GM03348 (cell line): ENCODE measurements around the gene RNF166.

Experiments used
- DNase-seq: peaks from one replicate; pipeline ENCODE4 v3.0.0; 2012; ENCODE audit warnings: low spot score

RNF166 gene

DNA sequence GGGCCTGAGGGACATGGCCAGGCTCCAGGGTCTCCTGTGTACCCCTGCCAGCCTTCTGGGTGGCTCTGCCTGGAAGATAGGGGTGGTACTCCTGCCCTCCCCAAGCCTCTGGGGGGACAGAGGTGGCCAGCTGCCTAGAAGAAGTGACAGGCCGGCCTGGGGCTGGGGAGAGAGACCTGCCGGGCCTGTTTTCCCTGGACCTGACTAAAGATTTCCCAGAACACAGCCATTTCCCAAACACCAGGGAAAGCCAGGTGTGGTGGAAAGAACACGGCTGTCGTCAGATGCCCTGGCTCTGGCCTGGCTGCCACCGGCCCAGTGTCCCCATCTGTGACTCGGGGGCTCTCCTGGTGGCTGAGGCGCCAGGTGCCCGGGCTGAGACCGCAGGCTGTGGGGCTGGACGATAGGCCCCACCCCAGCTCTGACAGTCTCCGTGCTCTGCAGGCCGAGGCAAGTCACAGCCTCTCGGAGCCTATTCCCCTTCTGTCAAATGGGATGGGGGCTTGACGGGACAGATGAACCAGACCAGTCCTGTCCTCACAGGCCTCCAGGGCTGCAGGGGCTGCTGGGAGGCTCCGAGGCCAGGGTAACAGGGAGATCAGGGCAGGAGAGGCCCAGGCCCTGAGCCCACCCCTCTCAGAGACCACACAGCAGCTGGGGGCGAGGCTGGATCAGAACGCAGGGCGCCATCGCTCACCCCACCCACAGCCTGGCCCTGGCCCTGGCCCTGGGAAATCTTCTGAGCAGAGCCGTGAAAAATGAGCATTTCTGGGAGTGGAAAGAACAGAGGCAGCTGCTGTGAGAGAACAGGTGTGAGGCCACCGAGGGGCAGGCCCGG lies 33.1 kb upstream of the RNF166 start:
- no peak for DNase-seq

DNA sequence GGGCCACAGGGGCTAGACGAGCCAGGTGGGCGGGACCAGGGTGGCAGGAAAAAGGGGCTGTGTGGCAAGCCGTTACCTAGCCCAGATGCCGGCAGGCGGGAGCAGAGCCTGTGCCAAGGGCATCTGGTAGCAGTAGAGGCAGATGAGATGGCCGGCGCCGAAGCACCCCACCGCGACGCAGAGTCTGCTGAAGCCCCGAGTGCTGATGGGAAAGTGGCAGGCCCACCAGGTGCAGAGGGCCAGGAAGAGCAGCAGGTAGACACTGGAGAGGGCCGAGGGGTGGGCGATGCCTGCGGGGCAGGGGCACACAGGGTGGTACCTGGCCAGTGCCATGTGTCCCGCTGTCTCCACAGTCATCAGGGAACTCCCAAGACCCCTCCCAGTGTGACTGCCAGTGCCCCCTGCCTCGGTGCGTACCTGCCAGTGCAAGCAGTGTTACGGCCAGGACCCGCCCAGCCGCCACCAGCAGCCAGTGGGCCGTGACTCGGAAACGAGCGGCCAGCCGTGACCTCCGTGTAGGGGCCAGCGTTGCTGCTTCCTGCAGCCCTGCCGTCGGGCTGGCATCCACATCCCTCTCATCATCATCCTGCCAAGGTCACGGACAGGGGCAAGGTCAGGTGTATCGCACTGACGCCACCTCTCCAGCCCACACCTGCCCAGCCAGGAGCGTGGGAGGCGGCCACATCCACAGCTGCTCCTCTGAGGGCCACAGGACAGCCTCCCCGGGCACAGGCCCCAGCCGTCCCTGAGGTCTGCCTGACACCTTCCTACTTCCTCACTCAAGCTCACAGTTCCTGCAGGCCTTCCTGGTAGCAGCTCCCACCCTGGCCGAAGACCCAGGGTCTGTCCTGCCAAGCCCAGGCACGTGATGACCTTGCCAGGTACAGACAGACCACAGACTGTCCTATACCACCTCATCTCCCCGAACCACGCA lies 32.2 kb upstream of the RNF166 start:
- no peak for DNase-seq

DNA sequence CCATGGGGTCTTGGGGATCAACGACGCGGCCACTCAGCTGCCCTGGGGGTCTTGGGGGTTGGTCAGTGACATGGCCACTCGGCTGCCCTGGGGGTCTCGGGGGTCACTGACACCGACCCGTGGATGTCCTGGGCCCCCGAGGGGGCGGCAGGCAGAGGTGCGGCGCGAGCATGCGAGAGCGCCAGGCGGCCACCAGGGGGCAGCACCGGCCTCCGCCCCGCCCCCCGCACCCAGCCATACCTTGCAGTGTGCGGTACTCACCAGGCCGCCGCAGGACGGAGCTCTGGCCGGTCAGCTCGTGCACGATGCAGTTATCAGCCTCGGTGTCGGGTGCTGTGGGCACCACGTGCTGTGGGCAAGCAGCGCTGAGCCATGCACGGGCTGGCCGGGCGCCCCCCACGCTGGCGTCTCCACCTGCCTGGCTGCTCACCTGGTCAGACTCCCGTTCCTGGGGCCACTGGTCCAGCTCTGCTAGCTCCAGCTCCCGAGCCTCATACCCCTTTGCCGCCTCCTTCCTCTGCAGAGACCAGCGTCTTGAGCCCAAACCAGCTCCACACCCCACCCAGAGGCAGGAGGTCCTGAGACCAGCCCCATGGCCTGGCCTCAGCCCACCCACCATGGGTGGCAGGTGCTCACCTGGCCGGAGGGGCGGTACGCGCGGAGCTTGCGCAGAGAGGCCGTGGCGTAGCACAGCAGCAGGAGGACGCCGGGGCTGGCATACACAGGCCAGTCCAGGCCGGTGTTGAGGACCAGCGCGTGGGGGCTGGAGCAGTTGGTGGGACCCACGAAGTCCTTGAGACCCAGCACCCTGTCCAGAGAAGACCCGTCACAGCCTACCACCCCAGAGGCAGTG lies 31.3 kb upstream of the RNF166 start:
- peak; percentile 93 for DNase-seq

DNA sequence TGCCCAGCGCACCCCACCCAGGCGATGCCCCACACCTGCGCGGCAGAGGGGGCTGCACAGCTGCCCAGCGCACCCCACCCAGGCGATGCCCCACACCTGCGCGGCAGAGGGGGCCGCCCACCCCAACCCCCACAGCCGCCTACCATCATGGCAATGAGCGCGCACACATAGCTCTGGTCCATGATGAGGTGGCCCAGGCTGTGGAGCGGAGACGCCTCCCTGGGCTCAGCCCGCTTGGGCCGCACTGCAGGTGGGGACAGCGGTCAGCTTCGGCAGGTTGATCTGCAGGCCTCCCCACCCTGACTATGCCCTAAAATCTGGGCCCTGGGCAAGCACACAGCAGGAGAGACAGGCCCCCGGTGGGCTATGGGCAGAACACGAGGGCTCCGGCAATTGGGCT lies 30.3 kb upstream of the RNF166 start:
- DNase-seq = no peak

DNA sequence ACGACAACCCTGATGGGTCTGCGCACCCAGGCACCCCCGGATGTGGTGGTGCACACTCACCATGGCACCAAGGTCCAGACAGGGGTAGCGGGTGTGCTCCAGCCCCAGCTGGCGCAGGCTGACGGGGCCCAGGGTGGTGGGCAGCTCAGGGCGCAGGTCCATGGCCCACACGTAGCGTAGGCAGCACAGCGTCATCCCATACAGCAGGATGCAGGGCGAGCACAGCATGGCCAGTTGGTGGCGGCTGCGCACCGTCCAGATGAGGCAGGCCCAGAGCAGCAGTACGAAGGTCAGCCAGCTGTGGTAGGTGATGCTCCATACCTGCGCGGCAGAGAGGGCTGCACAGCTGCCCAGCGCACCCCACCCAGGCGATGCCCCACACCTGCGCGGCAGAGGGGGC lies 29.9 kb upstream of the RNF166 start:
- no peak for DNase-seq

DNA sequence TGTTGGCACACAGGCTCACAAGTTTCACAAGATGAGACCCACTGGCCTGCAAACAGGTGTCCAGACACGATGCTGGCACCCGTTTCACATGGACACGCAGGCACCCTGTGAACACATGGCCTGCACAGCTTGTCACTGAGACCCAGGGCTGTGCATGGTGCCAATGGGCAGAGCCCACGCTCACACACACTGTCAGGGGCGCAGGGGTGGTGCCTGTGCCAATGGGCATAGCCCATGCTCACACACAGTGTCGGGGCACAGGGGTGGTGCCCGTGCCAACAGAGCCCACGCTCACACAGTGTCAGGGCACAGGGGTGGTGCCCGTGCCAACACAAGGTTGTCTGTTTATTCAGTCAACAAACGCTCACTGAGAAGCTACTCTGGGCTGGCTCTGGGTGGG lies 29.4 kb upstream of the RNF166 start:
- DNase-seq = no peak

DNA sequence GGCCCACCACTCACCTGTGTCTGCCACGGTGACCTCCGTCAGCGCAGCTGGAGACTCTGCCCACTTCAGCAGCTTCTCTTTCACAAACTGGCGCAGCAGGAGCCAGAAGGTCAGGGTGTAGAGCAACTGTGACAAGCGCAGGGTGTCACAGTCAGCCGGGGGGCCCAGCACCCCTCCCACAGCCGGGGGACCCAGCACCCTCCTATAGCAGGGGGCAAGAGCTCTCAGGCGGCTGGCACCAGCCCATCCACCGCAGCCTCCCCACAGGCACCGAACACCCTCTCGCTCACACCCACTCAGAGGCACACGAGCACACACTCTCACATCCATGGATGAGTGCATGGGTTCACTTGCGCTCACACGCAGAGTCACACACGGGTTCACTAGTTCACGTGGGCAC lies 28.9 kb upstream of the RNF166 start:
- no peak for DNase-seq

DNA sequence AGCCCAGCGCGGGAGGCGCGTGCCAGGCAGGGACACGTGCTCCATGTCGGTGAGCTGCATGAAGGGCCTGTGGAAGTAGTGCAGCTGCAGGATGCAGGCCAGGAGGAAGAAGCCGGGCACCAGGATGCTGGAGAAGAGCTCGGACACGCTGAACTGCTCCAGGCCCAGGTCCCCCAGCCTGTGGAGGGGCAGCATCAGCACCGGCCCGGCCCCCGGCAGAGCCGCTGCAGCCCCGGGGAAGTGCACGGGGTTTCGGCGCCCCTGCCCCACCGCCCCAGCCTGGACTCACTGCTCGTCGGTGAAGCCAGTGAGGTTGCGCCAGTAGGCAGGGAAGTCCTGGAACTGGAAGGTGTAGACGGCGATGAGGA lies 28.1 kb upstream of the RNF166 start:
- DNase-seq = no peak

DNA sequence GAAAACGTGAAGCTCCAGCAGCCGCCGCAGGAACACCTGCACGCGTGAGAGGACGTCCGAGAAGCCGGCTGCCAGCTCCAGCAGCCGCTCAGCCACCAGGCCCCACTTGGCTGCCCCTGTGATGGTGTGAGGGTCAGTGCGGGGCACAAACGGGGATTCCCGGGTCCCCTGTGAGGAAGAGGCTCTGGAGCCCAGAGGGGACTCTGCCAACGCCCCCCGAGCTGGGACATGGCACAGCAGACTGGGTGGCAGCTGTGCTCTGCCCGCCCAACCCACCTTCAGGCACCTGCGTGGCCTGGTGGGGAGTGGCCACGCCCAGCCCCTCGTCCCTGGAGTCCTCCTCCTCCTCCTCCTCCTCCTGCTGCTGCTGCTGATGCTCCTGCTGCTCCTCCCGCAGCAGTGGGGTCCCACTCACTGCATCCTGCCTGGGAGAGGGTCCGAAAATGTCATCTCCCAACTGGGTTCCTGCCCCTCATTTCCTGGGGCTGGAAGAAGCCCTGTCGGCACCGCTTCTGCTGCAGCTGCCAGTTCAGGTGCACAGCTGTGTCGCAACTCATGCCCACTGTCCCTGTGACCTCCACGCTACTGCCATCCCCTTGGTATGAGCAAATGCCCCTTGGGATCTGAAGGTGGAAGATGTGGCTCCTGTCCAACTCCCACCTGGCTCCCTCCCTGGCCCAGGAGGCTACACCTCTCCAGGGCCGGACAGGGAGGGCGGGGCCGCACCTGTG lies 27.6 kb upstream of the RNF166 start:
- no peak for DNase-seq

DNA sequence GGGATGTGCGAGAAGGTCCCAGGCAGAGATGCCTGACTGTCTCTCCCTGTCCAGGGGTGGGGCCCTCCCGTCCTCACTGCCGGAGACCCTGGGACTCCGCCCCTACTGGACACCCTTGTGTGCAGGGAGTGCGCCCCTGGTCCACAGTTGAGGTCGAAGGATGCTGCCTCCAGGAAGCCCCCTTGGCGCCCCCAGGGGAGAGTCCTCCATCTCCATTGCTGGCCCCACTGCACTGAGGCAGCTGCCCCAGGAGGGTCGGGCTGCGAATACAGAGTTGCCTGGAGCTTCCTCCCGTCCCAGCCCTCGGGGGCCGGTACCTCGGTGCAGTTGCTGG lies 26.7 kb upstream of the RNF166 start:
- DNase-seq = no peak

DNA sequence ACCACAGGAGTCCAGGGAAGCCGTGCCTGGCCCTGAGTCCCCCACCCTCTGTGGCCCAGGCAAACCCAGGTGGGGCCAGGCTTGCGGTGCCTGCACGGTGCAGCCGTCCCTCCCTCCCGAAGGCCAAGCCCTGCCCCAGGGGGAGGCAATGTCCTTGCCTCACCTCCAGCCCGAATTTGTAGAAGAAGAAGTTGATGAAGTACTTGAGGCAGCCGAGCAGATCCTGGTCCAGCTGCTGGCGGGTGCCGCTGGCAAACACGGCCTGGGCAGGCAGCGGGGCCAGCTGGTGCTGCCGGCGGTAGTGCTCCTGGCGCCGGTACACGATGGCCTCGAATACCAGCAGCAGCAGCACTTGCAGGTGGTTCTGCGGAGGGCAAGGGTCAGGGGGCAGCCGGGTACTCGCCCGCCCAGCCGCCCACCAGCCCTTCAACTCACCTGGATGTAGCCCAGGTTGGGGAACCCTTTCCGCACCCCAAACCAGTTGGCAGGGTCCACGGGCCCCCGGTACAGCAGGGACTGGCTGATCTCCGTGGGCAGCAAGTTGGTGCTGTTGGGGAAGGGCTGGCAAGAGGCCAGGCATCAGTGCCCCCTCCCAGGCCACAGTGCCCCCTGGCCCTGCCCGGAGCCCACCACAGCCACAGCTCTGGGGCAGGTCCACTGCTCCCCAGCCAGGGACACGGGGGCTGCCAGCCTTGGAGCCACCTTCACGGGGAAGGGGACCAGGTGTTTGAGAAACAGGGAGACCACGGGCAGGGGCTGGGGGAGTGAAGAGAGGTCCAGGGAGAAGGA lies 26.2 kb upstream of the RNF166 start:
- DNase-seq = no peak

DNA sequence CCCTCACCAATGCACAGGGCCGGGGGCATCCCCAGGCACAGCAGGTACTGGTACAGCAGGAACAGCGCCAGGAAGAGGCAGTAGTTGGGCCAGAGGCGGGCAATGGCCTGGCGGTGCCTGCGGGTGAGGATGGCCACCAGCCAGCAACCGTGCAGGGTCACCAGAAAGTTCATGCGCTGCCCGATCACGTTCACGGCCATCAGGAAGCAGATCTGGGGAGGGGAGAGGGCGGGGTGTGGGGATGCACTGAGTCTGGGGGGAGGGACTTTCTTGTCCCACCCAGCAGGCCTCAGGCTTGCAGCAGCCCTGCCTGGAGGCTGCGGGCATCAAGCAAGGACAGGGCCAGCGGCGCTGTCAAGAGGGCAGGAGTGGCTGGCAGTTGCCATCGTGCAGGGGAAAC lies 25.5 kb upstream of the RNF166 start:
- DNase-seq = peak; percentile 82

DNA sequence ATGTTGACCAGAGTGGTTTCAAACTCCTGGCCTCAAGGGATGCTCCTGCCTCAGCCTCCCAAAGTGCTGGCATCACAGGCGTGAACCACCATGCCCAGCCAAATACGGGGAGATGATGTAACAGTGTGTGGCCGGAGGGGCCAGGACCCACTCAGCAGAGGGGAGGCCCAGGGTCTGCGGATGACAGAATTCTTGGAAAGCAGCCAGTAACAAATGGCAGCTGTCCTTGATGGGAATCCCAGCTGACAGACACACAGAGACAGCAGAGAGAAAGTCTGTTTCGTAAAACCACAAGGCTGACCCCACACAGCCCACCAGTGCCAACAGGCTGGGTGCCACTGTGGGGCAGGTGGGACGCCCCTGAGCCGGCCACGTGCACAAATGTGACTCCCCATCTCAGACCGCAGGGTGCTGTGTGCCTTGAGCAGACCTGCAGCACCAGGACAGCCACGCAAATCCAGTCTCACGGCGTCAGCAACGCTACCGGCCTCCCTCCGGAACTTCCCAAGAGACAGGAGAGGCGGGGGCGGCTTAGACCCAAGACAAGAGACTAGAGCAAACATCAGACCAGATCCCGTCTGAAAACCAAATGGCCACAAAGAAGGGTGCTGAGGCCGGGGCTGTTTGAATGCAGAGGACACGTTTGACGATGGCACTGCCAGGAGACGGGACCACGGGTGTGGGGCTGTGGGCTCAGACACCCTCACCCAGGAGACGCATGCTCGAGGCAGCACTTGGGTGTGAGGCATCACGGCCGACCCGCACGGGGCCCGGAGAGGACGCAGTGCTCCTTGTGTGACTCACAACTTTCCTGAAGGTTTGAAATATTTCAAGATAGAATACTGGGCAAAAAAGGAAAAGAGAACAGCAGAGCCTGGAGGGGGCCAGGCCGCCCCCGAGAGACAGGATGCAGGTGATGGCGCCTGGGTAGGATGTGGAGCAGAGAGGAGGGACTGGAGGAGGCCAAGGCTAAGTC lies 24.7 kb upstream of the RNF166 start:
- DNase-seq = no peak

DNA sequence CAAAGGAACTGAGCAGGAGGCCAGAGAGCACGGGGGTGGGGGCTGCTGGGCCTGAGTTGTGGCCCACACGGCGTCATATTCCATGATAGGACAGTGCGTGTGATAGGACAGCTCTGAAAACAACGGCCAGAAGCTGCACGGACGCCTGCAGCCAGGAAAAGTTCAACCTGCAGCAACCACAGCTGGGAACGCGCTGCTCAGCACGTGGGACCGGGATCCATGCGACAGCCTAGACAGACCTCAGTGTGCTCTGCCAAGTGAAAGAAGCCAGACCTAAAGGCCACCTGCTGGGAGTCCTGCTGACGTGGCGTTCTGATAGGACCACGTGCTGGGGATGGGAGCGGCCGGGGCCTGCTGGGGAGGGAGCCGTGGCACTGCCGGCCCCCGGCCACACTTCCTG lies 21.7 kb upstream of the RNF166 start:
- DNase-seq = no peak

DNA sequence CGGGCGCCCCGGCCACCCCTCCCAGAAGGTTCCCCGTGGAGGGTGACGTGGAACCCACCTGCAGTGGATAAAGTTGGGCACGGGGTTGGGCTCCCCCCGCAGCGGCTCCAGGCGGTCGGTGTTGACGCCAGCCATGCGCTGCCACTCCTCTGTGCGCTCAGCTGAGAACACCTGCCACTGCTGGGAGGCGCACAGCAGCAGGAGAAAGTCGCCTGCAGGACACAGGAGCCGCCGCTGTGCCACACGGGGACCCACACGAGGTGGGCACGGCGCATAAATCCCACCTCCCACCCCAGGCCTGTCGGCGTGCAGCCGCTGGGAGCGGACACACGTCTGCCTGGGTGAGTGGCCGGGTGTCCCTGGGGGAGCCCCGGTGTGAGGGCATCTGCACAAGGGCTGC lies 20.8 kb upstream of the RNF166 start:
- DNase-seq = no peak

DNA sequence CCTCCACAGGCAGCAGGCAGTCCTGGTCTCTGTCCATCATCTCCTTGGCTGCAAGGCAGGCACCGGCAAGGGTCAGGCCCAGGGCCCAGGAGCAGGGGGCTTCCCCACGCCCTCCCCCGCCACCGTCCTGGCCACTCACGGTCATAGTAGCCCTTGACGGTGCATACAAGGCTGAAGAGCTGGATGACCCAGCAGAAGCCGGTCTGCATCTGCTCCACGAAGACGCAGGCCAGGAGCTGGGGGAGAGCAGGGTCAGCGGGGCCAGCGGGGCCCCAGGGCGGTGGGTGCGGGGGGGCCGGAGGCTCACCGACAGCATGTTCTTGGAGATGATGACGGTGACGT lies 20.2 kb upstream of the RNF166 start:
- DNase-seq = no peak

DNA sequence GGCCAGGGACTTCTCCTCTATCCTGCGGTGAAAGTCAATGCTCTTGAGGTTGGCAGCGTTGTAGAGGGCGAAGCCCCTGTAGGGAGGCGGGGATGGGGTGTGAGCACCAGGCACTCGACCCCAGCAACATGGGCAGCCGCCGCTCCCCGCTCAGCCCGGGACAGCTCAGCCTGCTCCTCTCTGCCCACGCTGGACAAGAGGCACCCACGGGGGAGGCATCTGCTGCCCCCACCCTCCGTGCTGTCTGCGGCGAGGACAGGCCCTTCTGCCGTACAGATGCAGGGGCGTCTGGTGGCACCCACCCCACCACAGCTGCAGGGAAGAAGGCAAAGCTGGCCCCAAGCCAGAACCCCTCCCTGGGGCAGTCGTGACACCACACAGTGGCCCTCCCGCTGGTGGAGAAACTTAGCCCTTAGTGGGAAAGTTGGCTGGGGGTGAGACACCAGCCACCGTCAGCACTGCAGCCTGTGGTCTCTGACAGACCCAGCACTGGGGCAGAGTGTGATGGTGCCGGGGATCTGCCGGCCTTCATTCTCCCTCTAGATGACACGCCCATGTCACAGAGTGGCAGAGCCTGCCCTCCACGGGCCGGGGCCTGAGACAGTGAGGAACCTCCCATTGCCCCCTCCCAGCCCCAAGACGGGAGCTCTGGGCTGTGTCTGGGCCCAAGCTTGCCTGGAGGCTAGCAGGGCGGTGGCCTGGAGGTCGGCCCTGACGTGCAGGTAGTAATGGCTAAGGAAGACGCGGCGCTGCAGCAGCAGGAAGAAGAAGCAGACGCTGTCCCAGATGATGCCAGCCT lies 19.6 kb upstream of the RNF166 start:
- DNase-seq = no peak

DNA sequence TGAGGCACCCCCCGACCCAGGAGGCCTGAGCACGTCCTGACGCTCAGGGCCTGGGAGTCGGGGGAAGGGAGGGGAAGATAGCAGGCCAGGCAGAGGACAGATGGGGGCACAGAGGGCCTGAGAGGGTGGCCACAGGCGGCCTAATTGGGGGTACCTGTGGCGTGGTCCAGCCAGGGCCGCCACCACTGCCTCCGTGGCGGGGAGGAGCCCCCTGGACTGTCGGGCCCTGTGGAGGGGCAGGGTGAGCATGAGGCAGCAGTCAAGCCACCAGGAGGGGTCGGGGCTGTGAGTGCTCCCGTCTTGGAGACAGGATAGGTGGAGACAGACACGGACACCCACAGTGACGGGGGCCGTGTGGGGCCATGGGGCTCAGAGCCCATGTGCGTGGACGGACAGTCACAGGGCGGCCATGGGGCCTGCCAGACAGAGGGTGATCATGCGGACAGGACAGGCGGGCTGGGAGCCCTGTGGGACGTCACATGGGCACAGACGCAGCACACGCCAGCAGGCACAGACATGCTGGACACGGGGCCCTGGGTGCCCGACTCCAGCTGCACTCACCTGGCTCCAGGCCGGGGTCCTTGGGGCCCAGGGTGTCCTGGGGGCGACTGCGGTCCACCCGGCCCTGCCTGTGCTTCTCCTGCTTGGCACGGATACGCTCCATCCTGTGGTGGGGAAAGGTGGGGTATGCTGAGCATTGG lies 18.8 kb upstream of the RNF166 start:
- DNase-seq = no peak
